Ectodermal cell (in vitro differentiated cells): ENCODE results near the gene DES.
"Not testable (repeated sequence)": the region's sequence is repeated elsewhere in the genome, so short reads cannot be mapped to it uniquely, and the experiment has no call there.

Source experiments
- H3K27ac ChIP-seq: 2 replicates; pipeline ENCODE4 v1.7.0; 2013; ENCODE audit warnings: mild to moderate bottlenecking, low read depth, low read length; ENCODE audit not compliant: insufficient read depth, poor library complexity, severe bottlenecking
- H3K27me3 ChIP-seq: 2 replicates; pipeline ENCODE4 v1.7.0; 2013; ENCODE audit warnings: mild to moderate bottlenecking, low read length; ENCODE audit not compliant: insufficient read depth, control insufficient read depth, poor library complexity, severe bottlenecking
- H3K36me3 ChIP-seq: one replicate; pipeline ENCODE4 v1.7.0; 2013; ENCODE audit warnings: low read length; ENCODE audit not compliant: control insufficient read depth, insufficient read depth
- H3K4me1 ChIP-seq: one replicate; pipeline ENCODE4 v1.7.0; 2013; ENCODE audit warnings: low read length; ENCODE audit not compliant: control insufficient read depth, insufficient read depth
- H3K4me3 ChIP-seq: 2 replicates; pipeline ENCODE4 v1.7.0; 2013; ENCODE audit warnings: low read depth, low read length, control low read depth; ENCODE audit not compliant: insufficient read depth
- H3K9me3 ChIP-seq: 2 replicates; pipeline ENCODE4 v1.7.0; 2013; ENCODE audit warnings: mild to moderate bottlenecking, low read length, moderate library complexity; ENCODE audit not compliant: control insufficient read depth
- WGBS, 2 experiments: methylation state at CpG; one replicate each; pipeline ENCODE4 v1.1.7; 2013; ENCODE audit warnings: missing lambda C conversion rate in 2 of 2; 5-methylcytosine and 5-hydroxymethylcytosine counted together

The DES gene

DNA sequence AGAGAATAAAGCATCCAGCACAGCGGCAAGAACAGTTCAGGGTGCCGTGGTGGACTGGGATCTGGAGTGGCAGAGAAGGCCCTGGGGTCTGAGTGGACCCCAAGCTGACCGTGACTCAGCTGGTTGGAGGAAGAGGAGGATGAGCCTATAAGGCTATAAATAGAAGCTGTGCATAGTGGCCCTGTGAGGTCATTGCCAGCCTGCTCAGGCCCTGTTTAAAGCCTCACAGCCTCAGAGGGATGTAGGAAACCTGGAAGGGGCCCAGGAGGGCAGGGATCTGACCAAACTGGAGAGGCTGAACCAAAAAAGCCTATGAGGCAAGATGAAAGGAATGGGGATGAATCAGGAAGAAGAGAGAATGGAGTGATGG is 11.3 kb upstream of the DES start:
- peaks cover 15% of the 10 kb centered on the region for H3K4me1 ChIP-seq
- no peak overlapping the region for H3K27ac ChIP-seq
- no peak overlapping the region for H3K4me3 ChIP-seq
- WGBS, 2 experiments = 93 to 95% methylated on average over 3 of the region's 3 CpGs
- H3K27me3 ChIP-seq = no peaks in the 10 kb centered on the region
- no peaks in the 10 kb centered on the region for H3K36me3 ChIP-seq
- H3K9me3 ChIP-seq = no peaks in the 10 kb centered on the region

DNA sequence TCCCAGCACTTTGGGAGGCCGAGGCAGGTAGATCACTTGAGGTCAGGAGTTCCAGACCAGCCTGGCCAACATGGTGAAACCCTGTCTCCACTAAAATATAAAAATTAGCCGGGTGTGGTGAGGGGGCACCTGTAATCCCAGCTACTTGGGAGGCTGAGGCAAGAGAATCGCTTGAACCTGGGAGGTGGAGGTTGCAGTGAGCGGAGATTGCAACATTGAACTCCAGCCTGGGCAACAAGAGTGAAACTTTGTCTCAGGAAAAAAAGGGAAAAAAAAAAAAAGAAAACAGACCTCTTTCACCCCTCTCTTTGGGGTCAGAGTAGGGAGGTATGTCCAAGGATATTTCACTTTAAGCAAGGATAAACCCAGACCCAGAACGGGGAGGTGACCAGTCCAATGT is 10.8 kb upstream of the DES start:
- H3K4me1 ChIP-seq = peaks cover 10% of the 10 kb centered on the region
- not testable (repeated sequence) for H3K27ac ChIP-seq, H3K36me3 ChIP-seq, H3K4me3 ChIP-seq, H3K9me3 ChIP-seq, H3K27me3 ChIP-seq
- WGBS, 2 experiments = 74 to 75% methylated on average over 5 of the region's 5 CpGs

DNA sequence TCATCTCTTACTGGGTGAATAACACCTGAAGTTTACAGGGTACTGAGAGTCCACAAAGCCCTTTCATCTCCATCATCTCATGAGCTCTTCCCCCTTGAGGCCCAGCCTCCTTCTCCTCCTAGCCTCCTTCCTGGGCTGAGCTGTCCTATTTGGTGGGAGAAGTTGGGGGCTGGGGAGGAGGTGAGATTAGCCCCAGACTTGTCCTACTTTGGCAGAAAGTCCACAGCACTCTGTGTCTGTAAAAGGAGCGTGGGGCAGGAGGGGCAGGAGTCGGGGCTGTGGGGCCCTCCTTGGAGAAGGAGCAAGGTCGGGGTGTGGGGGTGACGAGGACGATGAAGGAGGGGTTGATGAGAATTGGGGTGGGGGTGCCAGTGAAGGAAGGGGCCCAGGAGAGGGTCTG is 10.0 kb upstream of the DES start:
- 94 to 97% methylated on average over 5 of the region's 5 CpGs for WGBS, 2 experiments
- Histone ChIP-seq H3K9me3 (no peaks in the 10 kb centered on the region), H3K4me3 (no peak overlapping the region), H3K4me1 (peaks cover 10% of the 10 kb centered on the region), H3K27me3 (no peaks in the 10 kb centered on the region), H3K36me3 (no peaks in the 10 kb centered on the region), H3K27ac (no peak overlapping the region)

DNA sequence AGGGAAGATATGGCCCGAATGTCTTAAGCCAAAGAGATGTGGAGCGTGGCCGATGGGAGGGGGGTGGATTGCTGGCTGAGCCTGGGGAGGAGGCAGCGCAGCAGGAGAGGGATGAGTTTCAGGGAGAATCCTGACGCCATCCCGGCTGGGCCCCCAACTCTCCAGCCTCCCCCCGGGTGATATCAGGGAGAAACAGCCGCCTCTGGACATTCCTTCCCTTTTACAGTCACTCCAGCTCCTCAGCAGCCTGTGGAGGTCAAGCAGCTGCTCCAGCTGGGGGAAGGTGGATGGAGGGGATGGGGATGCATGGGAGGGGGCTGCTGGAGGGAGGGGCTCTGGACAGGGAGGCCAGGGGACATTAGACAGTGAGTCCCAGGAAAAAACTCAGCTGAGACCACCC is 9.5 kb upstream of the DES start:
- WGBS, 2 experiments = 77 to 81% methylated on average over 8 of the region's 8 CpGs
- Histone ChIP-seq H3K36me3 (no peaks in the 10 kb centered on the region), H3K9me3 (no peaks in the 10 kb centered on the region), H3K4me1 (peaks cover 10% of the 10 kb centered on the region), H3K4me3 (no peak overlapping the region), H3K27me3 (no peaks in the 10 kb centered on the region), H3K27ac (no peak overlapping the region)

DNA sequence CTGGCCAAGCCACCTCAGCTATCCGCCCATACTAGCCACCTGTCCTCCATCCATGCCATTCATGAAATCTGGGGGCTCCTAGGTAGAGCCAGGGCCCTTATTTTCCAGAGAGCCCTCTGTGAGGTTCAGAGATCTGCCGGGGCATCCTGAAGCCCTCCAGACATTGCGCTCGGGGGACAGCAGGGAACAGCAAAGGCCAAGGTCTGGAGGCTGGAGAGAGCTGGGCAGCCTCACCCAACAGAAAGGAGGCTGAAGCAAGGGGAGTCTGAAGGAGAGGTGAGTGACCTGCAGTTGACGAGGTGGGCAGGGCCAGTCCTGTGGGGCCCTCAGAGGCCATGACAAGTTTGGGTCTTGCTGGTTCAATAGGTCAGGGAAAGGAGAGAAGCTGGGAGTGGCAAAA is 8.6 kb upstream of the DES start:
- Histone ChIP-seq H3K9me3 (no peaks in the 10 kb centered on the region), H3K27me3 (no peaks in the 10 kb centered on the region), H3K36me3 (no peaks in the 10 kb centered on the region), H3K27ac (no peak overlapping the region), H3K4me1 (peaks cover 6% of the 10 kb centered on the region), H3K4me3 (no peak overlapping the region)
- WGBS, 2 experiments = 92 to 97% methylated on average over 5 of the region's 5 CpGs

DNA sequence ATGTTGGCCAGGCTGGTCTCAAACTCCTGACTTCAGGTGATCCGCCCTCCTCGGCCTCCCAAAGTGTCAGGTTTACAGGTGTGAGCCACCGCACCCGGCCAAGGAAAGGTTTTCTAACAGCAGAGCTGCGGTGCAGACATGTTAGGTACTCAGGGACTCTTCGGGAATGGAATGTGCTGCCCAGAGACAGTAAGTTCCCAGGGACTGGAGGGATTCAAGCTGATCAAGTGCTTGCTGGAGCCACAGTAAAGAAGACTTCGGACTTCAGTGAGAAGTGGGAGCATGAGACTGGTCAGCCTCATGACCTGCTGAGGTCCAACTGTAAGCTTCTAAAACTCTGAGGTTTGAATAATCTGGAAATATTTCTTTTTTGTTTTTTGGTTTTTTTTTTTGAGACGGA is 7.8 kb upstream of the DES start:
- no peaks in the 10 kb centered on the region for H3K36me3 ChIP-seq
- 91 to 93% methylated on average over 8 of the region's 8 CpGs for WGBS, 2 experiments

DNA sequence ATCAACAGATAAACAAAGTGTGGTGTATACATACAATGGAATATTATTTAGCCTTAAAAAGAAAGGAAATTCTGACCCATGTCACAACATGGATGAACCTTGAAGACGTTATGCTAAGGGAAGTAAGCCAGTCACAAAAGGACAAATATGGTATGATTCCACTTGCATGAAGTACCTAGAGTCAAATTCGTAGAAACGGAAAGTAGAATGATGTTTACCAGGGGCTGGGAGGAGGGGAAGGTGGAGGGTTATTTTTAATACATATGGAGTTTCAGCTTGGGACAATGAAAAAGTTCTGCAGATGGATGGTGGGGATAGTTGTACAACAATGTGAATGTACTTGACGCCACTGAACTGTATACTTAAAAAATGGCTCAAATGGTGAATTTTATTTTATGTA is 3.3 kb upstream of the DES start:
- Histone ChIP-seq H3K4me3 (no peak overlapping the region), H3K27ac (no peak overlapping the region), H3K36me3 (no peaks in the 10 kb centered on the region), H3K27me3 (peaks cover 3% of the 10 kb centered on the region), H3K4me1 (peaks cover 10% of the 10 kb centered on the region), H3K9me3 (no peaks in the 10 kb centered on the region)
- WGBS, 2 experiments = 92 to 97% methylated on average over 4 of the region's 4 CpGs

More for the DNA sequence above, 7.8 kb upstream of the DES start:
- no peaks in the 10 kb centered on the region for H3K4me1 ChIP-seq
- H3K9me3 ChIP-seq = no peaks in the 10 kb centered on the region
- H3K27ac ChIP-seq = no peak overlapping the region
- H3K27me3 ChIP-seq = no peaks in the 10 kb centered on the region
- H3K4me3 ChIP-seq = no peak overlapping the region

DNA sequence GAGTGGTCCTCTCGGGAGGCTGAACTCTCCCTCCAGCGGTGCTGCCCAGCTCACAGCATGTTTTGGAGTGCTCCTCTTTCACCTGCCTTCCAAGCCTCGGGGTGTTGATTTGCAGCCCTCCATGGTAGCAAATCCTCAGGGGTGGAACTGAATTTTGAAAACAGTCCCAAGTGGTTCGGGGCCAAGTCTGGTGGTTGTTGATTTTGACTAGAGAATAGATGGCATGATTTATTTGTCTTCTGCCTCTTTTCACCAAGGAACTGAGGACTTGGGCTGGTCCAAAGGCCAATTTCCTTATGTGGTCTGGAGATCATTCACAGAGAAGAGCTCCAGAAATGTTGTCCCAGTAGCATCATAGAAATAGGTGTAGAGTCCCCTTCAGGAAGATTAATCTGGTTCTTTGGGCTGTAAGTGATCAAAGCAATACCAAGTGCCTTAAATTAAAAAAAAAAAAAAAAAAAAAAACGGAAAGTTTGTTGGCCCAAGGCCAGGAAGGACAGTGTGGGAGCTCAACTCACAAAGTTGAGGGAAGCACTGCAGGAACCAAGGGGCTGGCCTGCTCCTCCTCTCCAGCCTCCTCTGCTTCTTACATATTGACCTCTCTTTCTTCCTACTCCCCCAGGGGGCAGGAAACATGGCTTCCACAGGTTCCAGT is 2.5 kb upstream of the DES start:
- Histone ChIP-seq H3K4me1 (peaks cover 10% of the 10 kb centered on the region), H3K4me3 (no peak overlapping the region), H3K36me3 (no peaks in the 10 kb centered on the region), H3K27ac (no peak overlapping the region), H3K27me3 (peaks cover 3% of the 10 kb centered on the region), H3K9me3 (no peaks in the 10 kb centered on the region)
- WGBS, 2 experiments = 78 to 80% methylated on average over 5 of the region's 5 CpGs

DNA sequence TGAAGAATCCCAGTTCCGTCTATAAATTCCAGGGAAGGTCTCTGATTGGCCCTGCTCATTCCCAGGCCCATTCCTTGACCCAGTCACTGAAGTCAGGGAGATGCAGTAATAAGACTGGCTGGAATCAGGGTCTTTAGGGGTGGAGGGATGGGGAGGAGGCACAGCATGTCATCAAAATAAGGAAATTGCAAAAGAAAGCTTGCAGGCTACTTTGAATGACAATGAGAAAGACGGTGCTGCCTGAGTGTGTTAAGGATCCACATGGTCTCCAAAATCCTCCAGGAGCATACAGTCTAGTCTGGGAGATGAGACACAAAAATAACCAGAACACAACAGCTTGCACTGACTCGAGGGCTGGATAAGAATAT is 2.0 kb upstream of the DES start:
- Histone ChIP-seq H3K4me3 (no peak overlapping the region), H3K9me3 (no peaks in the 10 kb centered on the region), H3K27ac (no peak overlapping the region), H3K36me3 (no peaks in the 10 kb centered on the region), H3K4me1 (peaks cover 10% of the 10 kb centered on the region), H3K27me3 (peaks cover 3% of the 10 kb centered on the region)
- WGBS, 2 experiments = 18 to 25% methylated on average over 3 of the region's 3 CpGs

DNA sequence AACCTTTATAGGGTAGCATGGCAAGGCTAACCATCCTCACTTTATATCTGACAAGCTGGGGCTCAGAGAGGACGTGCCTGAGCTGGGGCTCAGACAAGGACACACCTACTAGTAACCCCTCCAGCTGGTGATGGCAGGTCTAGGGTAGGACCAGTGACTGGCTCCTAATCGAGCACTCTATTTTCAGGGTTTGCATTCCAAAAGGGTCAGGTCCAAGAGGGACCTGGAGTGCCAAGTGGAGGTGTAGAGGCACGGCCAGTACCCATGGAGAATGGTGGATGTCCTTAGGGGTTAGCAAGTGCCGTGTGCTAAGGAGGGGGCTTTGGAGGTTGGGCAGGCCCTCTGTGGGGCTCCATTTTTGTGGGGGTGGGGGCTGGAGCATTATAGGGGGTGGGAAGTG is 1.2 kb upstream of the DES start:
- H3K36me3 ChIP-seq = no peaks in the 10 kb centered on the region
- H3K27me3 ChIP-seq = peaks cover 3% of the 10 kb centered on the region
- no peaks in the 10 kb centered on the region for H3K9me3 ChIP-seq
- WGBS, 2 experiments = 79 to 85% methylated on average over 4 of the region's 4 CpGs
- no peak overlapping the region for H3K27ac ChIP-seq
- H3K4me1 ChIP-seq = peaks cover 10% of the 10 kb centered on the region
- H3K4me3 ChIP-seq = no peak overlapping the region

DNA sequence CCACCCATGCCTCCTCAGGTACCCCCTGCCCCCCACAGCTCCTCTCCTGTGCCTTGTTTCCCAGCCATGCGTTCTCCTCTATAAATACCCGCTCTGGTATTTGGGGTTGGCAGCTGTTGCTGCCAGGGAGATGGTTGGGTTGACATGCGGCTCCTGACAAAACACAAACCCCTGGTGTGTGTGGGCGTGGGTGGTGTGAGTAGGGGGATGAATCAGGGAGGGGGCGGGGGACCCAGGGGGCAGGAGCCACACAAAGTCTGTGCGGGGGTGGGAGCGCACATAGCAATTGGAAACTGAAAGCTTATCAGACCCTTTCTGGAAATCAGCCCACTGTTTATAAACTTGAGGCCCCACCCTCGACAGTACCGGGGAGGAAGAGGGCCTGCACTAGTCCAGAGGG is 803 bp upstream of the DES start:
- no peaks in the 10 kb centered on the region for H3K36me3 ChIP-seq
- no peak overlapping the region for H3K27ac ChIP-seq
- 74 to 82% methylated on average over 9 of the region's 9 CpGs for WGBS, 2 experiments
- peaks cover 10% of the 10 kb centered on the region for H3K4me1 ChIP-seq
- no peaks in the 10 kb centered on the region for H3K9me3 ChIP-seq
- no peak overlapping the region for H3K4me3 ChIP-seq
- peaks cover 3% of the 10 kb centered on the region for H3K27me3 ChIP-seq
